ENCODE data around the gene NTSR1.

The NTSR1 gene

DNA sequence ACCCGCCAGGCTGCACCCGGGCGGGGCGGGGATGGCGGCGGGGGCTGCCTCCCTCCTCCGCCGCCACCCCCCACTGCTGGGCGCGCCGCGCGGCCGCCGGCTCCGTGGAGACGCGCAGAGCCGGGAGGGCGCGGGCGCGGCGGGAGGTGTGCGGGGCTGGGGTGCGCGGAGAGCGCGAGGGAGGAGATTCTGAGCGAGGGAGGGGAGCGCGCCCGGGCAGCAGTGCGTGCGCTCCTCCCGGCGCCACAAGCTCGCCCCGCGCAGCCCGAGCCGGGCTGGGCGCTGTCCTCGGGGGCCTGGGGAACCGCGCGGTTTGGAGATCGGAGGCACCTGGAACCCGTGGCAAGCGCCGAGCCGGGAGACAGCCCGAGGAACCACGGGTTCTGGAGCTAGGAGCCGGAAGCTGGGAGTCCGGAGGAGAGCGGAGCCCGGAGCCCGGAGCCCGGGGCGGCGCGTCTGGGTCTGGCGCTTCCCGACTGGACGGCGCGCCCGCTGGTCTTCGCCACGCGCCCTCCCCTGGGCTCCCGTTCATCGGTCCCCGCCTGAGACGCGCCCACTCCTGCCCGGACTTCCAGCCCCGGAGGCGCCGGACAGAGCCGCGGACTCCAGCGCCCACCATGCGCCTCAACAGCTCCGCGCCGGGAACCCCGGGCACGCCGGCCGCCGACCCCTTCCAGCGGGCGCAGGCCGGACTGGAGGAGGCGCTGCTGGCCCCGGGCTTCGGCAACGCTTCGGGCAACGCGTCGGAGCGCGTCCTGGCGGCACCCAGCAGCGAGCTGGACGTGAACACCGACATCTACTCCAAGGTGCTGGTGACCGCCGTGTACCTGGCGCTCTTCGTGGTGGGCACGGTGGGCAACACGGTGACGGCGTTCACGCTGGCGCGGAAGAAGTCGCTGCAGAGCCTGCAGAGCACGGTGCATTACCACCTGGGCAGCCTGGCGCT lies at the start of gene NTSR1:
TSS of gene NTSR1 (plus strand) at position 246 of the 946 bp plus-strand sequence. CDS start at position 618, 372 bp downstream.
- DNase-seq (ENCODE audit: low spot score): peak; percentile 77

DNA sequence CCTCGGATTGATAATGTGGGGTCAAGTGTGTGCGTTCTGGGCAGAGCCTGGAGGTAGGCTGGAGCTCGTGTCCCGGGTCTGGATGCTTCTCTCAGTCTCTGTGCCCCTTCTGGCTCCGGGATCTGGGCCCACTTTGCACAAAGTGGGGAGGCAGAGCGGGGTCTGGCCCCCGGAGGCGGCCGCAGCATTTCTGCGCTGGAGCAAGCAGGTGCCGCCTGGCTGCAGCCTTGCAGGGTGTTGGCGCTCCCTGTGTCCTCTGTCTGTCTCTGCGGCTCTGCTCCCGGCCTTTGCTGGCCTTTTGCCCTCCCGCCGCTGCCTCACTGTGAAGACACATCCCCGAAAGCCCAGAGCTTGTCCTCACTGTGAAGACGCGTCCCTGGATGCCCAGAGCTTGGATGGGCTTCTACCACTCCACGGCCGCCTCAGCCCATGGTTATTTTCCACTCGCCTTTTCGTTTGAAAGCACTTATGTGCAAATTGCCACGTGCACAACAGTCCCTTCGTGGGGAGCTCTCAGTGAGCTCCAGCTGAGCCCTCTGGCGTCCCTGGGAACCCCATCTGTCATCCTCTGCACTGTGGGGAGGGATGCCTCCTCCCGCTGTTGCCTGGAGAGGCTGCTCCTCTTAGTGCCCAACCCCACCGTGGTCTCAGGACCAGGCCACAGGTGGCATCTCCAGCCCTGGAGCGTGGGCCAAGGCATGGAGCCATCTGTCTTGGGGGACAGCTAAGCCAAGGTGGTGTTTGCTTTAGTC lies 49.0 kb upstream of the NTSR1 start:
- no peak for DNase-seq (ENCODE audit: low spot score)

DNA sequence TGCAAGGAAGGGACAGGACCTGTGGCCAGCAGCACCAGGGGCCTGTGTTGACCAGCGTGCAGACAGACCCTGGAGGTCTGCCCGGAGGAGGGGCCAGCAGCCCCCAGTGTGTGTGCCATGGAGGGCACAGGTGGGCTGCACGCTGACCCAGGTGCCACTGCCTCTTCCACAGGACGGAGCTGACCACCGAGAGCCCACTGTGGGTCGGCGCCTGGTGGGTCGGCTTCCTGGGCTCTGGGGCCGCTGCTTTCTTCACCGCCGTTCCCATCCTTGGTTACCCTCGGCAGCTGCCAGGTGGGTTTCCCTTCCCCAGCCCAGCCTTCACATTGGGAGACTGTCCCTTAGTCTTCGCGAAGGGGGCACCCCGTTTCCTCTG lies 48.4 kb upstream of the NTSR1 start:
- DNase-seq (ENCODE audit: low spot score): no peak

DNA sequence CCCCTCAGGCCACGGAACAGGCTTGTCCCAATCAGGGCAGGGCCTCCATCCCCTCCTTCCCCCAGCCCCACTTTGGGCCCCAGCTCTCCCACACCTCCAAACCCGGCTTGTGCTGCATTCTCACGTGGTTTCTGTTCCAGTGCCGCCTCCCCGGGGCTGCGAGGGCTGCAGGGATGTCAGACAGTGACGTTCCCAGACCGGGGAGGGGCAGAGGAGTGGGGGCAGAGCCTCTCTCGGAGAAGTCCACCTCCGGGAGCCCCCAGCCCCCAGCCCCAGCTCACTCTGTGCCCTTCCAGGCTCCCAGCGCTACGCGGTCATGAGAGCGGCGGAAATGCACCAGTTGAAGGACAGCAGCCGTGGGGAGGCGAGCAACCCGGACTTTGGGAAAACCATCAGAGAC lies 47.9 kb upstream of the NTSR1 start:
- DNase-seq (ENCODE audit: low spot score): no peak

DNA sequence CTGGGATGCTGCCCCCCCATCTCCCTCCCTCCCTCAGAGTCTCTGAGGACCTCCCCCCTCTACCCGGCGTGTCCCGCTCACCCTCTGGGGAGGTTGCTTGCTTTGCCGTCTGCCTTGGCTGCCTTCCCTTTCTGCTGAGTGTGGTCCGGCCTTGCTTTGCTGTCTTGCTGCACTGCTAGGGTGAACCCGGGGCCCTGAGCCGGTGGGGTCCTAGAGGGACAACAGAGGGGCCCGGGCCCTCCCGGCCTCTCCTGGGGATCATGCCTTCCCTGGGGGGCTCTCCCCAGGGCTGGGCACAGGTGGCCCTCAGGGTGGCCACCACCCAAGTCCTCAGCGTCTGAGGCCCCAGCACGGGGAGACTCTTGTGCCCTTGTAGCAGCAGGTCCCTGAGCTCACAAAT lies 47.0 kb upstream of the NTSR1 start:
- DNase-seq (ENCODE audit: low spot score): no peak

DNA sequence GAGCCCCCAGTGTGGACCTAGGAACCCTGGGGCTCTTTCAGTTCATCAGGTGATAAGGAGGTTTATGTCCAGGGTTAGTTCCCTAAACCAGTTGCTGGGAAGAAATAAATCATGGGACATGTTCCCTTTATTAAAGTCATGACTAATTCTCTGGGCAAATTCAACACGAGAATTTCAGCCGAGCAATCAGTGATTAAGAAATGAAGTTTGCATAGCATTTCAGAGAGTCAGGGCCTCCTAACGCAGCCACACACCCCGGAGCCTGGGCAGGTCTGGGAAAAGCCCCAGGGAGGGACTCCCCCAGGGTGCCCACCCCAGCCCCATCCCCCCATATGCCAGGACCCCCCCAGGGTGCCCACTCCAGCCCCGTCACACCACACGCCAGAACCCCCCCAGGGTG lies 46.2 kb upstream of the NTSR1 start:
- no peak for DNase-seq (ENCODE audit: low spot score)

DNA sequence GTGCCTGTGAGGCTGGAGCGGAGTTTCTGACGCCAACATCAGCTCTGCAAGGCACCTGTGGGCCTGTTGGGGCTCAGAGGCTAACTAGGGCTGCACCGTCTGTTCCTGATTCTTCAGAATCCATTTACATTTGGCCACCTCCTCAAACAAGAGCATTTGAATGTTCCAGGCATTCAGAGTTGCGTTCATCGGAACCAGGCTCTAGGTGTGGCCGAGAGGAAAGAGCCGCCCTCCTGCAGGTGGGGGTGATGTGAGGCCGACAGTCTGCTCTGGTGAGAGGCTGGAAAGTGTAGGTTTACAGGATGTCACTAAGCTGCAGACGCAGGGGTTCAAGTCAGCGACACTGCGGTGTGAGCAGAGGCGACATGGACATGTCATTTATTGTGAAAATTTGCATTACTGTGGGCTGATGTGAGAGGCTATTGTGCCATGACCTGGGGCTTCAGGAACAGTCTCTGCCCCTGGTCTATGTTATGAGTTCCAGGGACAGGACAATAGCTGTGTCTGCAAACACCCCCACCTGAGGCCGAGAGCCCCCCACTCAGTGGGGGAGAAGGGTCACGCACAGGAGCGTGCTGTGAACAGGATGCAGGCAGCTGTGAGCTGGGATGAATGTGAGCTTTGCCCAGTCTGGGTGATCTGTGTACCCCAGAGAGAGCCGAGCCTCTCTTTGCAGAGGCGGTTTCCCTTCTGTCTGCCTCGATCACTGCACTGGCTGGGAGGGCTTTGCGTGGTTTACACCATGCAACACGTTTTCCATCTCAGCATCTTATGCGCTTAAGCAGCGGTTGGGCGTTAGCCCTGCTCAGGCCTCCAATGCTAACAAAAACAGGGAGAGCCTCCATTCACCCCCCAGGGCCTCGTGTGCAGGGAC lies 45.3 kb upstream of the NTSR1 start:
- no peak for DNase-seq (ENCODE audit: low spot score)

DNA sequence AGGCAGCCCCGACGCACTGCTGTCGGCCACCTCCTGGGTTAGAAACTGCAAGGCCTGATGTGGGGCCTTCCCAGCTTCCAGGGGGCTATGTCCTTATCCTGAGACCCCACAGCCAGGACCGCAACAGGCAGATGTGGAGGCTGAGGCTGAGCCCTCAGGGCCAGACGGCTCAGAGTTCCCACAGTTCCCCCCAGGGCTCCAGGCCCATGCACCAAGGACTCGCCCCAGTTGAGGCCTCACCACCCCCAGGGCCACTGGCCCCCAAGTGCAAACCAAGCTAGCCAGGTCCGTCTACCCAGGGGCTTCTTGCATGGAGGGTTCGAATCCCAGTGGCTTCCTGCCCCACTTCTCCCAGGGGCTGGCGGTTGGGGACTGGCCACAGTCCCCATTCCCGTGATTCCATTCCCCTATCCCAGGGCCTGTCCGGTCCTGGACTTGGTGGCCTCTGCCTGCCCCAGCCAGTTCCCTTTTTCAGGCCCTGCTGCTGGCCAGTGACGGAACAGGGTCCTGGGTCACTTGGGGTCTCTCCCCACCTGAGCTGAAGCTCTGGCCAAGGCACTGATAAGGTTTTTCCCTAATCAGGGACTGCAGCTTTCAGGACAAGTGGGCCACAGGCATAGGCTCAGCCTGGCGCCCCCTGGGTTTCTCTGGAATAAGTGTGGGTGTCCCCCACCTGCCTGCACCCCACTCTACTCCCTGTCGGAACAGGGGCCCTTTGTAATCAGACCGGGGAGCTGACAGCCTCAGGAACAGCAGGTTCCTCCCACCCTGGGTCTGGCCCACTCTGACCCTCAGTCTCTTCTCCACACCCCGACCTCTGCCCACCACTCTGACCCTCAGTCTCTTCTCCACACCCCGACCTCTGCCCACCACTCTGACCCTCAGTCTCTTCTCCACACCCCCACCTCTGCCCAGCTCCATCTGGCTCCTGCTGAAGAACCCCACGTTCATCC lies 44.3 kb upstream of the NTSR1 start:
- no peak for DNase-seq (ENCODE audit: low spot score)

DNA sequence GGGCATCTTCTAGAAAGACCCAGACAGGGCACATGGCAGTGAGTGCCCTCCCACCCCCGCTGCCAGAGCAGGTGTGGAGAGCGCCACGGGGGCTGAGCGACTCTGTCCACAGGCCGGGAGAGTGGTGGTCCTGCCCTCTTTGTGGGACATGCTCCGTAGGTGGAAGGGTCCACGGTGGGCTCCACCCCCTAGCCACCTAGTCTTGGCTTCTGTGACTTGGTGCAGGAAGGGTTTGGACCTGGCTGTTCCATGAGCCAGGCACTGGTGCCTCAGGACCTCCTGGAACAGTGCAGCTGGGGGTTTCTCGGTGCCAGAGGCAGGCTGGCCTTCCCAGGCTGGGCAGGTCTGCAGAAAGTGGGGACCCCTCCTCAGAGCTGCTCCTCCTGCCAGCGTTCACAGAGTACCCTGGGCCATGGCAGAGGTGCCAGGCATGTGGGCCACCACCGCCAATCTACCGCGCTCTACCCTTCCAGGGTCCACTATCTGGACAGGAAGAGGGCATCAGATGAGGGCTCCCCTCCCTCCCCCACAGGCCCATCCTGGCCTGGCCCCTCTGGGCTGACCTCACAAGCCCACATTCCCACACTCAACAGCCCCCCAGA lies 43.4 kb upstream of the NTSR1 start:
- DNase-seq (ENCODE audit: low spot score): no peak

DNA sequence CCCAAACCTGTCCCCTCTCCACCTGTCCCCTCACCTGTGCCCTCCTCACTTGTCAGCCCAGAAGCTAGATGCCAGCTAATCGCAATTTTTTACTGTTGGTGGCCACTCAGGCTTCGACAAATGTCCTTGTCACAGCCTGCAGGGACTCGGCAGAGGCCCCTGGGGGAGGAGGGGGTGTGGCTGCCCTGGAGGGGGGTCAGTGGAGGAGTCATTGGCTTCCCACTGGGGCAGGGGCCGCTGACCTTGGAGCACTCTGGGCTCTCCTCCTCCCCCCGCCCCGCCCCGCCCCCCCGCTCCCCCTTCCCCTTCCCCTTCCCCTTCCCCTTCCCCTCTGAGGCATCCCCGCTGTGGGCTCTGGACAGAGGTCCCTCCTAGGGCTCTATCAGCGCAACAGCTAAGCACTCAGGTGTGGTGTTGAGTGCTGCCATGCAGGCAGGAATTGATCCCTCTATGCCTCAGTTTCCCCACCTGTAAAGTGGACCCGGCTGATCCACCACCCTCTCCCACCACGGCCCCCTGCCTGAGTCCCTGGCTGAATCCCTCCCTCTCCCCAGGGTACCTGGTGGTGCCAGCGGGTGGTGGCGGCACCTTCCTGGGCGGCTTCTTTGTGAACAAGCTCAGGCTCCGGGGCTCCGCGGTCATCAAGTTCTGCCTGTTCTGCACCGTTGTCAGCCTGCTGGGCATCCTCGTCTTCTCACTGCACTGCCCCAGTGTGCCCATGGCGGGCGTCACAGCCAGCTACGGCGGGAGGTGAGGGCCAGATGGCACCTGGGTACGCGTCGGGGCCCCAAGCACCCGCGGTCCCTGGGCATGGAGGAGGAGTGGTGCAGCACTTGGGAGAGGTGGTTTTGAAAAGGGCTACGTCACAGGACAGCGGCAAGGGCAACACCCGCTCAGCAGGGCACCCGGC lies 42.6 kb upstream of the NTSR1 start:
- no peak for DNase-seq (ENCODE audit: low spot score)

DNA sequence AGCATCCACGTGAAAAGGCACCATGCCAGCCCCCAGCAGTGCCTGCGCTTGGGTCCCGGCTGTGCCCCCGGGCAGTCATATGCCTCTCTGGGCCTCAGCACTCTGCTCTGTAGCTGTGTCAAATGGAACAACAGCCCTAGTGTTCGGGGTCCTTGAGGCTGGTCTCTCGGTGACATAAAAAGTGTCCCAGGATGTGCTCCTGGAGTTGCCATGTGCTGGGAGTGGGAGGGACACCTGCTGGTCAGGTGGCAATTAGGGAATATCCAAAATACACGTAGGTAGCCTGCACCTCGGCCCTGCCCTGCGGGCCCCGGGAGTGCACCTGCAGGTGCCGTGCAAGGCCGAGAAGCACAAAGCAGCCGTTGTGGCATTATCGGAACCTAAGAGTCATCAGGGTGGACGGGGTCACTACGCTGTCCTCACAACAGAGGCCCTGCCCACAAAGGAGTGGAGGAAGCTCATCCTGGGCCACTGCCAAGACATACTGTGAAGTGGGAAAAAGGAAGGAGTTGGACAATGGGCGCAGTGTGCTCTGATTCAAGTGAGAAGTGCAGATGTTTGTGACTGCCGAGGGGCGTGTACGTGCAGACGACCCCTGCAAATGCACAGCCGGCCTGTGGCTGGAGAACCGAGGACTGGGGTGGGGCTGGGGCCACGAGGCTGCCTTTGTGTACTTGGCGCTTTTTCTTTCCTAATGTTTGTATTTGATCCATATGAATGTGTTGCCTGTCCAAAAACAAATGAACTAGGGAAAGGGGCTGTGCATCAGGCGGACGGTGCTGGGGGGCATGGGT lies 41.7 kb upstream of the NTSR1 start:
- DNase-seq (ENCODE audit: low spot score): no peak

DNA sequence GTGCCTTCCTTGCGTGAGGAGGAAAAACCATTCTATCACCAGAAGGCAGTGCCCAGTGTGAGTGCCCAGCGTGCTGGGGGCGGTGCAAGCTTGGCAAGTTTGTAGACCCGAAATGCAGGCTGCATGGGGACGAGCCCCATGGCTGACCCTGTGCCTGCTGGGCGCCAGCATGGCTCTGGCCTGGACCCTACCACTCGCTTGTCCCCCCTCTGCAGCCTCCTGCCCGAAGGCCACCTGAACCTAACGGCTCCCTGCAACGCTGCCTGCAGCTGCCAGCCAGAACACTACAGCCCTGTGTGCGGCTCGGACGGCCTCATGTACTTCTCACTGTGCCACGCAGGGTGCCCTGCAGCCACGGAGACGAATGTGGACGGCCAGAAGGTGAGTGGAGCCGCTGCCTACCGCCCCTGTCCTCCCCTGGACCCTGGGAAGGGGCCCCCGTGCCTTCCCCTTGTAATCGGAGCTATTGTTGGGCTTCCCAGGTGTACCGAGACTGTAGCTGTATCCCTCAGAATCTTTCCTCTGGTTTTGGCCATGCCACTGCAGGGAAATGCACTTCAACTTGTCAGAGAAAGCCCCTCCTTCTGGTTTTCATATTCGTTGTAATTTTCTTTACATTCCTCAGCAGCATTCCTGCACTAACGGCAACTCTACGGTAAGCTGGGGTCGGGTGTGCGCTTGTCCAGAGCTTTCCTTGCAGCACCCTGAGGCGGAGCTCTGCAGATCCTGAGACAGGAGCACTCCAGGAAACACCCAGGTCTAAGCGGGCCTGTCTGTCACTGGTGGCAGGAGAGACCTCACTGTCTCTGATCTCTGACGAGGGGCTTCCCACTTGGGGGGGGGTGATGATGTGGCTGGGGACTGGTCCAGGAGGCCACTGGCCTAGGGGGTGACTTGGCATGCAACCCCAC lies 40.9 kb upstream of the NTSR1 start:
- no peak for DNase-seq (ENCODE audit: low spot score)

DNA sequence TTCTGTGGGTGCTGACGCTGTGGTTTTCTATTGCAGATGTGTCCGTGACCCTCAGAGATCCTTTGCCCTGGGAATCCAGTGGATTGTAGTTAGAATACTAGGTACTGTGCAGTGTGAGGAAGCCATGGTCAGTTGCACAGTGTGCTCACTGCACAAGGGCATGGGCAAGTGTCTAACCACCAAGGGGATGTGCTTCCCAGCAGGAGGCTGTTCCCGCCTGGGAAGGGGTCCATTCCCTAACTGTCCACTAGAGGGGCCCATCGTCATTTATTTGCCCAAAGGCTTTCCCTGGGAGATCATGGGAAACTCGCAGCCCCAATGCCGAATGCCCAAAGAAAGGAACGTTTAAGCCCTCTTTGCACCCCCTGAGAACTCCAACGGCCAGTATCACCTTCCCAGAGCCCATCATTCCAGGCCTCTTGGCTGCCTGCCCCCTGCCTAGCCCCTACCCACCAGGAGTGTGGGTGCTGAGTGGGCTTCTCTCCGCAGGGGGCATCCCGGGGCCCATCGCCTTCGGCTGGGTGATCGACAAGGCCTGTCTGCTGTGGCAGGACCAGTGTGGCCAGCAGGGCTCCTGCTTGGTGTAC lies 40.1 kb upstream of the NTSR1 start:
- peak; percentile 92 for DNase-seq (ENCODE audit: low spot score)

DNA sequence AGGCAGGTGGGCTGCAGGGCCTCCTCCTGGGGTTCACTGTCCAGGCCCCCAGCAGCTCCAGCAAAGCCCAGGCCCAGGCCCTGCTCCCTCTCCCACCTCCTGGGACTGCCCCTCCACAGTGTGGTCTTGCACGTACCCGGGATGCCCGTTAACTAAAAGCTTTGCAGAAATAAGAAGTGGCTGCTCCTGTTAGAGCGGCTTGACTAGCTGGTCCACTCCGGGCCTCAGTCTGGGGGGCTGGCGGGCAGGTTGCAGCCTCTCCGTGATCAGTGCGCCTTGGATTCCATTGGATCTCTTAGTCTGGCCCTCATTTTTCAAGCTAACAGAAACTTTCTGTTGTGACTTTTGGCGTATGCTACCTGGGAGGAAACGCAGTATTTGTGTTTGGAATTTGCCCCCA lies 39.4 kb upstream of the NTSR1 start:
- DNase-seq (ENCODE audit: low spot score): no peak

DNA sequence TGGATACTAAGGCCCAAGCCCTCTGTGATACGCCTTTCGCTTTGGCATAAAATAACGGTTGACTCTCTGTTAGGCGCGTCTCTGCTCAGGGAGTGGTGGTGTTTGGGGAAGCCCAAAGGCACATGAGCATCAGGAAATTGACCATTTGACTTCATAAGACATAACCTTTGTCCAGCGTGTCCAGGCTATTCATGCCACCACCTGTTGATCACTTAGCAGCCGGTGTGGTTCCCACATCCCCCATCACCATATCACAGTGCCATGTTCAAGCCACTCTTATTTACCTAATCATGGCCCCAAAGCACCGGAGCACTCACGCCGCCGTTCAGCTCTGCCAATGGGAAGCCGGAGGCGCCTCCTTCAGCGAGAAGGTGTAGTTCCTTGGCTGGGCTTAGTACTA lies 38.5 kb upstream of the NTSR1 start:
- DNase-seq (ENCODE audit: low spot score): no peak

DNA sequence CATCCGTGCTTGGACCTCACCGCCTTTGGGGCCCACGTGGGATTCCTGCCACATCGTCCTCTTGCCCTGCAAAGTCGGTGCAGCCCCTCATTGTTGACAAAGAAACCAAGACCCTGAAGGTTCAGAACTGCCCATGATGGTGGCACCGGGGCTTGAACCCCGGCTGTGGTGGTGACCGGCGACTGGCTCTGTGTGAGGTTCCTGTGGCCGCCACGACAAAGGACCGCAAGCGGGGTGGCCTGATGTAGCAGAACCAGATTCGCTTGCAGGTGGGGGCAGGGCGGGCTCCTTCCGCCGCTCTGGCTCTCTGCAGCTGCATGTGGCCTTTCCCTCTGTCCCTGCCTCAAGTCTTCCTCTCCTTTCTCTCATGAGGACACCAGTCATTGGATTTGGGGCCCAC lies 37.6 kb upstream of the NTSR1 start:
- DNase-seq (ENCODE audit: low spot score): no peak

DNA sequence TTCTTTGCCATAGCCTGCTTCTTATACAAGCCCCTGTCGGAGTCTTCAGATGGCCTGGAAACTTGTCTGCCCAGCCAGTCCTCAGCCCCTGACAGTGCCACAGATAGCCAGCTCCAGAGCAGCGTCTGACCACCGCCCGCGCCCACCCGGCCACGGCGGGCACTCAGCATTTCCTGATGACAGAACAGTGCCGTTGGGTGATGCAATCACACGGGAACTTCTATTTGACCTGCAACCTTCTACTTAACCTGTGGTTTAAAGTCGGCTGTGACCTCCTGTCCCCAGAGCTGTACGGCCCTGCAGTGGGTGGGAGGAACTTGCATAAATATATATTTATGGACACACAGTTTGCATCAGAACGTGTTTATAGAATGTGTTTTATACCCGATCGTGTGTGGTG lies 36.9 kb upstream of the NTSR1 start:
- no peak for DNase-seq (ENCODE audit: low spot score)

Data from iPS-NIHi11 (cell line).